Stimulated activated CD8-positive, alpha-beta memory T cell treated with anti-CD3 and anti-CD28 coated beads, Interleukin-15, amount 100 ng/mL, for 24 hours (primary cell): ENCODE data around the gene FBN1.

ENCODE experiments used
- DNase-seq: peaks from one replicate; pipeline ENCODE4 v3.0.0-alpha.2; 2020; ENCODE audit warnings: low read depth

FBN1 gene

DNA sequence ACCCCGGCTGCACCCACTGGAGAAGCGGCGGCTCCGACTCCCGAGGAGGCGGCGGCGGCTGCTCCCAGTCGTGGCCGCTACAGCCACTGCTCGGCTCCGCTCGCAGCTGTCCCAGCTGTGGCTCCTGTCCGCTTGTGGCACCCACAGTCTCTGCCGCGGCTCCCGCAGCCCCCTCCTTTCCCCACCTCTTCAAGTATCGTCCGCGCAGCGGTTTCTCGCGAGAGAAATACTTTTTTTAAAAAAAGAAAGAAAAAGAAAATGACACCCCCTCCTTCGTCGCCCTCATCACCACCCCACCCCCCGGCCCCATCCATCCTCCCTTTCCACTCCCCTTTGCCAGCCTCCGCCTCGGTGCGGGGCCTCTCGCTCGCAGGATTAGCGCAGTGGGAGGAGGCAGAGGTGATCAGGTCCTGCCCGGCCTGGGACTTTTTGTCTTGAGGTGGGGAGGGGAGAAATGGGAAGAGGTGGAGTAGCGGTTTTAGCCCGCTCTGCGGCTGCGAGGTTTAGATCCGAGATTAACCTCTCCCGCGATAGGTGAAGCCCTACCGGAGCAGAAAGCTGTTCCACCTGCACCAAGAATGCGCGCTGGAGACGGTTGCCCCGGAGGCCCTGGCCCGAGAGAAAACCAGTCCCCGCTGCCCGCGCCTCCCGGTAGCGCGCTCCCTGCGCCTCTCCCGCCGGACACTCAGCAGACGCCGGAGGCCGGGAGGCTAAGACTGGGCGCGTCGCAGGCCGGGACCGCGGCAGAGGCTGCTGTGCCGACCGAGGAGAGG is at the start of gene FBN1:
FBN1 (minus strand) TSS at position 152 of the 773 bp plus-strand sequence. CDS start 940 bp downstream, outside the sequence.
- DNase-seq, result no peak

DNA sequence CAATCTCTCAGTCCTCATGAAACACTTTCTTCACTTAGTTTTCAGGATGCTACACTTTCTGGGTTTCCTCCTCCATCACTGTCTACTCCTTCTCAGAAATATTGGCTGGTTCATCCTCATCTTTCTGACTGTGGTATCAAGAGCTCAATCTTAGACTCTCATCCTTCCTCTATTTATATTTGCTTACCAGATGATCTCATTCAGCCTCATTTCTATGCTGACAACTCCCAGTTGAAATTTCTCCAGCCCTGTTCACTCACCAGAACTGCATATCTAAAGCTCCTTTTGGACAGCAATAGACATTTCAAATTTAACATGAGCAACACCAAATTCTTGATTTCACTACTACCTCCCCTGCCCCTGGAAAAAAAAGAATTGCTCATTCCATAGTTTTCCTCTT is 48.0 kb upstream of the FBN1 start:
- no peak for DNase-seq

DNA sequence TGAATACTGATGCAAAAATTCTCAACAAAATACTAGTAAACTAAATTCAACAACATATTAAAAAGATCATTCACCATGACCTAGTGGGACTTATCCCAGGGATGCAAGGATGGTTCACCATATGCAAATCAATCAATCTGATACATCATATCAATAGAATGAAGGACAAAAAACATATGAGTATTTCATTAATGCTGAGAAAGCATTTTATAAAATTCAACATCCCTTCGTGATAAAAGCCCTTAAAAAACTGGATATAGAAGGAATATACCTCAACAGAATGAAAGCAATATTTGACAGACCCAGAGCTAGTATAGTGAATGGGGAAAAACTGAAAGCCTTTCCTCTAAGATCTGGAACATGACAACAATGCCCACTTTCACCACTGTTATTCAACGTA is 43.0 kb upstream of the FBN1 start:
- no peak for DNase-seq

DNA sequence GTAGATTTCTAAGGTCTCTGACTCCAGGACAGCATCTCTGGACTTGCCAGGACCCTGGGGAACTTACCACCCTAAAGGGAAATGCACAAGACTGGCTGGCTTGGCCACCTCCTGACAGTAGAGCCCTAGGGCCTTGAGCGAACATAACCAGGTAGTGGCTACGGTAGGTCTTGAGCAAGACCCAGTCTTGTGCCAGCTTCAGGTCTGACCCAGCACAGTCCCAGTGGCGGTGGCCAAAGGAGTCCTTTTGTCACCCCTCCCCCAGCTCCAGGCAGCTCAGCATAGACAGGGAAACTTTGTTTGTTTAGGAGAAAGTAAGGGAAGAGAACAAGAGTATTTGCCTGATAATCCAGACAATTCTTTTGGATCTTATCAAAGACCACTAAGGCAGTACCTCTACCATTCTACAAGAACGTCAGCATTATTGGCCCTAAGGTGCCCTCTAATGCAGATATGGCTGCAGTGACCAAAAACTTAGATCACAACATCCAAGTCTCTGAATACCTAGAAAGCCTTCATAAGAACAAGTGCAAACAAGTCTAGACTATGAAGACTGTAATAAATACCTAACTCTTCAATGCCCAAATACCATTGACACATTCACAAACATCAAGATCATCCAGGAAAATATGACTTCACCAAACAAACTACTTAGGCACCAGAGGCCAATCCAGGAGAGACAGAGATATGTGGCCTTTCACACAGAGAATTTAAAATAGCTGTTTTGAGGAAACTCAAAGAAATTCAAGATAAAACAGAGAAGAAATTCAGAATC is 38.7 kb upstream of the FBN1 start:
- DNase-seq, result no peak

DNA sequence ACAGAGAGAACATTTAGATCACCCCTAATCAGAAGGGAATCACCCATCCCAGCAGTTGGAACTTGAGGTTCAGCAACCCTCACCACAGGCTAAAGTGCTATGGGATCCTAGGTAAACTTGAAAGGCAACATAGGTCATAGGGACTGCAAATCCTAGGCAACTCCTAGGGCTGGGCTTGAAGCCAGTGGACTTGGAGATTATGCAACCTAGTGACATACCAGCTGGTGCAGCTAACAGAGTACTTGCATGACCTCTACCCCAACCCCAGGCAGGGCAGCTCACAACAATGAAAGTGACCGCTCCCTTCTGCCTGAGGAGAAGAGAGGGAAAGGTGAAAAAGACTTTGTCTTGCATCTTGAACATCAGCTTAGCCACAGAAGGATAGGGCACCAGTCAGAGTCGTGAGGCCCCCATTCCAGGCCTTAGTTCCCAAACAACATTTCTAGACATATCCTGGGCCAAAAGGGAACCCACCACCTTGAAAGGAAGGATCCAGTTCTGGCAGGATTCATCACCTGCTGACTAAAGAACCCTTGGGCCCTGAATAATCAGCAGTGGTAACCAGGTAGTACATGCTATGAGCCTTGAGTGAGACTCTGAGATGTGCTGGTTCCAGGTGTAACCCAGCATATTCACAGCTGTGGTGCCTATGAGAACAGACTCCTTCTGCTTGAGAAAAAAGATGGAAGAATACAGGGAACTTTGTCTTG is 37.6 kb upstream of the FBN1 start:
- DNase-seq, result no peak

DNA sequence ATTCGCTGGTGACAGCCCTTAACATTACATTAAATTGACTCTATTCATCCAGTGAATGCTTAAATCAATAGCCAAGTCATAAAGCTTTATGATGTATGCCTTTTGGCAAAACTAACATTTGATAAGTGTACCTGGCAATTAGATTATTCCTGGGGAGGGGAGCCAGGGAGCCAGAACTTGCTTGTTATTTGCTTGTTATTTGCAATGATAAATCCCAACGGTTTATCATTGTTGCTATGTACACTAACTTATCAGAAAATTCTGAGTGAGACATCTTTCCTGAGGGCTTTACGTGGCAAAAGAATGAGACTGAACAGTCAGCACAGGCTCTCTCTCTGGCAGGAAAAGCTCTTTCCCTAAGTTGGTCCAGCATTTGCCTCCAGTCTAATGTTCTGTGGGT is 35.8 kb upstream of the FBN1 start:
- no peak for DNase-seq

DNA sequence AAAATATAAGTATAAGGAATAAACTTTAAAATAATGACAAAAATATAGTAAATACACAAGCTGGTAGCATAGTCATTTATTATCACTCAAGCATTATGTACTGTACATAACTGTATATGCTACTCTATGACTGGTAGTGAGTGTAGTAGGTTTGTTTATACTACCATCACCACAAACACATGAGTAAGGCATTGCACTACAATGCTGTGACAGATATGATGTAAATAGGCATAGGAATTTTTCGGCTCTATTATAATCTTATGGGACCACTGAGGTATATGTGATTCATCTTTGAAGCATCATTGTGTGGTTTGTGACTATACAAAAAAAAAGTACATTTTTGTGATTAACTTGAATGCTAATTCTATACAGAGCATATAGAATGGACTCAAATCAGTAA is 35.3 kb upstream of the FBN1 start:
- DNase-seq, result no peak

DNA sequence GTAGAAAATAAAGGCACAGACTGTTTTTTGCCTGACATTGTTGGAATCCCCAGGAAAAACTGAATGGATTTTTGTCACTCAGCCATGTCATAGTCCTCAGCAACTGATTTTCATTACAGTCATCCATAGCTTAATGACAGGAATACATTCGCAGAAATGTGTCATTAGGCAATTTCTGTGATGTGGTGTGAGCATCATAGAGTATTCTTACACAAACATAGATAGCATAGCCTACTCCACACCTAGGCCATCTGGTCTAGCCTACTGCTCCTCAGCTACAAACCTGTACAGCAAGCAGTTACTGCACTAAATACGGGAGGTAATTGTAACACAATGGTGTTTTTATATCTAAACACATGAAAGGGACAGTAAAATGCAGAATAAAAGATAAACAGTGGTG is 34.4 kb upstream of the FBN1 start:
- DNase-seq, result no peak

DNA sequence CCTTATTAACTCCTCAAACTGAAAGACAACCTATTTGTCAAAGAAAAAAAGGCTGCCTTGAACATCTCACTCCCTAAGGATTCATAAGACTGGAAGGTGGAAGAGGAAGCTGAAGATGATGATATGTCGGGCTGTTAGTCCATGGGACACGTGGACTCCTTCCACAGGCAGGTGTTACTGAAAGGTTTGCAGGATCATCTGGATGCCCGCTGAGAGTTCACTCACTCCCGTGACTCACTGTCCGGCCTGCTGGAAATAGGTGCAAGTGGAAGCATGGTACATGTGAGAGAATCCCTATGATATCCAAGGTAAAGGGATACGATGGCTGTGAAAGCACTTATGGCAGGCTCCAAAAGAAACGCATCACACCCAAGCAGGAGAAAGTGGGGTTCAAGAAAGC is 33.3 kb upstream of the FBN1 start:
- no peak for DNase-seq

DNA sequence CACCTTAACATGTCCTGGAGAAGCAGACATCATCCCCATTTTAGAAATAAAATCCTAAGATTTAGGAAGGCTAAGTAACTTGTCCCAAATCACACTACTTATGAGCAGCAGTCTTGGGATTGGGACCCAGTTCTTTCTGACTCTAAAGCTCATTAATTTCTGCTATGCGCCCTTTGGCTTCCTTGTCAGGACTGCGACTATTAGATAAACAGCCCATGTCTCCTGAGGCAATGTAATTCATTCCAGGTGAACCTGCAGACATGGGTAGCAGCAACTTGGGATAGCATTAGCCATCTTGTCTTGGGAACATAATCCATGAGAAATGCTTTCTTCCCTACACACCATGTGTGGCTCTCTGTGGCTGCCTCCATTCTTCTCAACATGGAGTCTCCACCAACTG is 32.3 kb upstream of the FBN1 start:
- DNase-seq, result no peak

DNA sequence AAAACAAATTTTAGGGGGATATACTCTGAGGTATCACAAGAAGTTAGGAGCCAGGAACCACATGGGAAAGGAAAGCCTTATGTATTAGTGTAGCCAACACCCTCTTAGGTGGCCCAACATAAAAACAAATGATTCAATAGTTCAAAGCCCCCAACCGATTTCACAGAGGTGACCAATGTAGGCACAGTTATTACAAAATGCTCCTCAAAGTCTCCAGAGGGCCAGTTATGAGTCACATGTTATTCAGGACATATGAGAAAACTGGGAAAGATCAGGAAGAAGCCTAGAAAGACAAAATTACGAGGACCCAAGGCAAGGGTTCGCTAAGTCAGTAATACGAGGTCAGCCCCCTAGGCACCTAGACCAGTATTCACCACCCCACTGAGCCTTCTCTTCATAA is 29.9 kb upstream of the FBN1 start:
- no peak for DNase-seq

DNA sequence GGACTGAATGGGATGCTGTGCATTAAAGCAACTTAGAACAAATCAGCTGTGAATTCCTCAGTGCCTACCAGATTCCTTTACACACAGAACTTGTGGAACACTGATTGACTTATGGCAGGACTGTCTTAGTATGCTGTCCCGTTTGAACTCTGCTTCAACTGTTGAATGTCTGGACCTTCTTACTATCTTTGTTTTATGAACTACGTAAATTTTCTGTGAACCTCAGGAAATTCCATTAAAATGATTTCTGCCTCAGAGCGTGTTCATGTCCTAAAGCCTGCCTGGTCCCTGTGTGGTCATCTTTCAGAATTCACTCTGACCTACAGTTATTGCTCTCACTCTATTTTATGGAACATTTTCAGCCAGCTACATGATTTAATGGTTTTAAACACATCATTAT is 29.4 kb upstream of the FBN1 start:
- DNase-seq, result no peak

DNA sequence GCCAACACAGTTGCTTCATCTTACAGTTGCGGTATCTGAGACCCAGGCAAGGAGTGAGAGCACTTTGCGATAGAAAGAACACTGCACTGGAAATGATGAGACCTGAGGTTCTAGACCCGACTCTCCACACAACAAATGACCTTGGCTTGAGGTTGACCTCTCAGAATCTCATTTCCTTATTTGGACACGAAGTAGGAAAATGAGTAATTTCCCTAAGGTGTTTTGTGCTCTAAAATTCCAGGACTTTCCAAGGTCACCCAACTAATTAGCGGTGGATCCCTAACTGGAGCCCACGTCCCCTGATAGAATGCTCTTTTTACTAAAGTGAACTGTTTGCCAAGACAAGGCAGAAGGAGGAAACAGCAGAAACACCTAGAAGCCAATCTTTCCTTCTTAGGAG is 26.7 kb upstream of the FBN1 start:
- DNase-seq, result no peak

DNA sequence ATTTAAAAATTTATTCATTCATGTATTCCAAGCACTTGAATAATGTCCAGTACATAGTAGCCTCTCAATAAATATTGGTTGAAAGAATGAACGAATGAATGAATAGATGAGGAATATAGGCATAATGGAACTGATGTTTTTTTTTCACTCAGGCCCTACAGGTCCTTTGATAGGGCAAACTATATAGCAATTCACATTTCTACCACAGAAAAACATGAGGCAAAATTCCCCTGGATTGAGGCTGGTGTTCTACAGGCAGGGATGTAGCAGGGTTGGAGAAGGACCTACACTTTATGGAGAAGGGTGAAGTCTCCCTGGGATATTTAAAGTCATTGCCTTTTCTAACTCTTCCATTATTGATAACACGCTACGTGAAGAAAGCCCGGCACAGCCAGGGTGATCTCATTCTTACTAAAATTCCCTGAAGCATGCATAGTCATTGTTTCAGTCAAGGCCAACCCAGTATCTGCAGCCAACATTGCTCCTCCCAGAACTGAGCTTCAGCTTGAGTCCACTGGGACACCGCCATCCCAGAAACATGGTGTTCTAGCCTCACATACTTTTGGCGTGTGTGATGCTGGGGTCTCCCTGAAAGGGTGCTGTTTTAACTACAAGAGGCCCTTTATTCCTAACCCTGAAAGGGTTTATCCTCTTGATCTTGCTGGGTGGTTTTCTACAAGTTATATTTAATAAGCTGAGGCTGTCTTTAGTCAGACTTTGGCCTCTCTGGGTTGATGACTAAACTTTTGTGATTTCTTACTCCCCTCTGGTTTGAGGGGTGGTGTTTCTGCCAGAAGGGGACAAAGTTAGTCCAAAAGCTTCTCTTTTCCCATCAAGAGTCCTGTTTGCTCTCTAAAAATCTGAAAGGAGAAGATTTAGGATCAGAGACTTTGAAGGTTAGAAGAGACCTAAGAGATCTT is 25.9 kb upstream of the FBN1 start:
- DNase-seq, result no peak

DNA sequence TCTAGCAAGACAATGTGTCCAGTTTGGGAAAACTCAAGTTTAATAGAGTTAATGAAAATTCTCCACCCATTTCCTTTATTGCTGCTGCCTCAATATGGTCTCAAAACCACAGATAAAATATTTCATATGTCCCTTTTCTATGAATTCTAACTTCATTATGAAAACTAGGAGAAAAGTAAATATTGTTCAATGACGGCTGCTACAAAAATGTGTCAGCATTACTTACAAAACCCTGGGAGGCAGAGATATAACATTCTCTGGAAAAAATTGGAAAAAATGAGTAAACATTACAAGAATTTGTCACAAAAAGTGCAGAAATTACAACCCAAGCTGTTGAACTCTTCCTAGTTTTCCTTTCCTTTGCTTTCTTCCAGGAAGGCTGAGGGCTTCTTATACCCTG is 22.2 kb upstream of the FBN1 start:
- no peak for DNase-seq

DNA sequence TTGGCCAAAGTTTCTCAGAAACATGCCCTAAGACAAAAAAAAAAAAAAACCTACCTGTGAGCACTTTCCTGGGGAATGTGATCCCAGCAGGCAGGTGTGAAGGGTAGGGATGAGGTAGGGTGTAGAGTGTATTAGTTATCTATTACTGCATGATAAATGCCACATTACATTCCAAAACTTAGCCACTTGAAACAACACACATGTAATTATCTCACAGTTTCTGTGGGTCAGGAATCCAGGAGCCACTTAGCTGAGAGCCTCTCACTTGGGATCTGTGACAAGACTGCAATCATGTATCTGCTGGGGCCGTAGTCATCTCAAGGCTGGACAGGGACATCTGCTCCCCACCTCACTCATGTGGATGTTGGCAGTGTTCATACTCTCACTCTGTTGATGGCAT is 18.9 kb upstream of the FBN1 start:
- DNase-seq, result no peak

DNA sequence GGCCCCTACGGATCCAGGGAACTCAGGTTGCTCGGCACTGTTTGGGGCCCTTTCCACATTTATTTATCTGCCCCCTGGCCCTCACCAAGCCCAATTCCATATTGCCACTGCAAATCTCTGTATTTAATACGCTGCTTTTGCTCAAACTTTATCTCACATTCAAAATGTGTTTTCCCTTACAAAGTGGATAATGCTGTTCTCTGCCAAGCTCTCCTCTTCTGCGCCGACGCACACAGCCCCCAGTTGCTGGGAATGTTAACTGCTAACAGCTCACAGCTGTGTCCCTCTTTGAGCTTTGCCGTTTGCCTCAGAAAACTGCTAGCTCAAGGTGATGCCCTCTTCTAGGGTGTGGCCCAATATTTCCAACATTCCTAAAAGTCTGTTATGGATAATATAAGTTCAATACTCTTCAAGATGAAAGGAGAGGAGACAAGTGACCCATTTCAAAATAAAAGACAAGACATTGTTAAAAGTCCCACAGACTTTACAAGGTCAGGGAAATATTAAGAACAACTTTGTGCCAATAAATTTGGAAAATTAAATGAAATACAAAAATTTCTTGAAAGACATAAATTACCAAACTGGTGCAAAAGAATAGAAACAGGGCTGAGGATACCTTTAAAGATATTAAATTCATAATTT is 12.6 kb upstream of the FBN1 start:
- no peak for DNase-seq

DNA sequence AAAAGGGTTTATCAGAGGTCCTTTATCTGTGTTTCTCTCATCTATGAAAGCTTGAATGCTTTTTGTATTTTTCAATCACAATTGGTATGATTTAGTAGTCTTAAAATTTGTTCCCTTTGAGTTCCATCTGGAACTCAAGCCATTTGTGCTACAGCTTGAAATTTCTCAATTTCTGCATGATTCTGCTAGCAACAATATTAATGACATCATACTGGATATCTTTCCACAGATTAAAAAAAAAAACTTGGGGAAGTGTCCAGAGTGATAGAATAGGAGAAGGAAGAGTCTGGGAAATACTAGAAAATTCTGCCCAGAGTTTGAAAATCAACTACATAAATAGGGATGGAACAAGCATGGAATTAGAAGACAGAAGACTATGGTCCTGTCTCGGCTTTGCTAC is 9.3 kb upstream of the FBN1 start:
- no peak for DNase-seq

DNA sequence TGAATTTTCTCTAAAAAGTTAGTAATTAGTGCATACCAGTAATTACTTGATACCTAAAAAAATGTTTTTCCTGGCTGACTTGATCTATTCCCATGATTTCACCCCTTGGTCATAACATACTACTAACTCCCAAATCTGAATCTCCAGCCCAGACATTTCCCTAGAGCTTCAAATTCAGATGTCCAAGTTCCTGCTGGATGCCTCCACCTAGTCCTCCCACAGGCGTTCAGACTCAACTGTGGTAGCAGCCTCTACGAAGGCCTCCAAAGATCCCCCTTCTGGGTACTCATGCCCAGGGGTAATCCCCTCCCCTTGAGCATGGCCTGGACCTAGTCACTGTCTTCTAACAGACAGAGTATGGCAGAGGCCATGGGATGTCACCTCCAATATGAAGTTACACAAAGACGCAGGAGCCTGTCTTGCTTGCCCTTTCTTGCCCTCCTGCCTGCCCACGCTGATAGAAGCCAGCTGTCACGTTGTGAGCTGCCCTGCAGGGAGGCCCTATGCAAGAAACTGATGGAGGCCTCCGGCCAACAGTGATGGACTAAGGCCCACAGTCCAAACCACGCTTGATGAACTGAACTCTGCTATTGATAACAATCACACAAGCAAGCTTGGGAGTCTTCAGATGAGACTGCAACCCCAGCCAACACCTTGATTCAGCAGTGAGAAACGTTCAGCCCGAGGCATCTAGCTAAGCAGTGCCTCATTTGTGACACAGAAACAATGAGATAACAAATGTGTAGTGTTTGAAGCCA is 8.6 kb upstream of the FBN1 start:
- no peak for DNase-seq

DNA sequence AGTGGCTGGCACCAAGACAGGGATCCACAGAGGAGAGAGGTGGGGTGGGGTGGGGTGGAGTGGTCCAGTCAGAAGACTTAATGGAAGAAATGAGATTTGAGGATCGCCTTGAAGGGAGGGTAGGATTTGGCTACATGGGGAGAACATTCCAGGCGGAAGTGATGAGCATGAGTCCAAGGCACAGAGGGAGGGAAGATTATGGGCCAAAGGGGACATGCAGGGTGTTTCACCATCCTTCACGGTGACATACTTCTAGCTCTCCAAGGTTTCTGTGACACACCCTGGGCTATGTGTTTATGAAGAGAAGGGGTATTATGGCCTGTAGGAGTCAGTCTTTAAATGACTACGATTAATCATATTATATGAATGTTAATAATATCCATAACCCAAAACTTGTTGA is 7.7 kb upstream of the FBN1 start:
- DNase-seq, result no peak
